Measurements from ENCODE around the gene LRRC46. TPM values are rescaled to one million over a fixed set of nuclear protein-coding genes. Genes with fewer than 3 reads are reported as not detected.

LRRC46 gene
- total and polyA plus RNA-seq, 2 of the 4 experiments (the other 2 are of a cell fraction): 0.77 TPM; not detected in 1

DNA sequence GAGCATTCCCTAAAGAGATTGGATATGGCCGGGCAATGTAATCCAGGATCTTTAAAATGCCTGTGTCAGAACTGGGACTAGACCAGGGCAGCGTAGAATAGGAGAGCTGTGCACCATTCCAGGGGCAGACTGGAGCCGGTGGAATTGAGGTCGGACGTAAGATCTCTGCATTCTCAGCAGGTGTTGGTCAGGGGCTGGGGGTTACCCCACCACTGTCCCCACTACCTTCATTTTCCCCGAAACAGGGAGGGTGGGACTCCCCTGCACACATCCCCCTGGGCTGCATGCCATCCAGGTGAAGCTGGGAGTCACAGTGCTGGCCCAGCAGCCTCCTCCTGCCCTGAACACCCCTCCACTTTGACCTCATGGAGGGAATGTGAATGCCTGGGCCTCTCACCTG is 27.7 kb upstream of the LRRC46 start:
- ATAC-seq (ENCODE audit: low read depth) (no peak), DNase-seq (no peak)
- H3K9me3 ChIP-seq (ENCODE audit: control insufficient read depth, insufficient read depth, low read length): no peaks in the 10 kb centered on the region
- no peak overlapping the region for H4K5ac ChIP-seq (ENCODE audit: low read depth, low read length)
- no peak overlapping the region for H3K4me2 ChIP-seq (ENCODE audit: low read depth, low read length)
- dilution Hi-C loops (cut with HindIII; ENCODE audit: low sequenced_read_pairs, unreplicated experiment): no loop called here
- no peak overlapping the region for H2AK5ac ChIP-seq (ENCODE audit: low read depth, low read length)
- no peak overlapping the region for H3K27ac ChIP-seq (ENCODE audit: insufficient read depth, low read length)
- H3K56ac ChIP-seq (ENCODE audit: extremely low read depth, insufficient read depth, low read length): no peak overlapping the region
- no peak overlapping the region for H3K18ac ChIP-seq (ENCODE audit: low read depth, low read length)
- no peak overlapping the region for H4K8ac ChIP-seq (ENCODE audit: low read depth in 2 of 2, low read length in 2 of 2)
- H3K9me1 ChIP-seq (ENCODE audit: insufficient read depth, low read length): no peaks in the 10 kb centered on the region
- no peaks in the 10 kb centered on the region; the same call in none of the 2 replicates for H4K20me1 ChIP-seq (ENCODE audit: insufficient read depth, low read length)
- H2BK20ac ChIP-seq (ENCODE audit: low read depth, low read length): no peak overlapping the region
- H2BK15ac ChIP-seq (ENCODE audit: low read depth, low read length): no peak overlapping the region
- H3K14ac ChIP-seq (replicated peaks; ENCODE audit: low read depth, low read length): no peak overlapping the region
- BruUV-seq (replicated peaks): no TSS peak
- in situ Hi-C loops (cut with MboI; ENCODE audit: low sequenced_read_pairs): no loop called here
- H3K23ac ChIP-seq (ENCODE audit: low read depth, low read length): no peak overlapping the region
- H3K9ac ChIP-seq (ENCODE audit: low read depth, low read length): no peak overlapping the region
- TF ChIP-seq CEBPB (IDR thresholded peaks at IDR 0.05; ENCODE audit: low read depth, low read length) (no peak), BHLHE40 (IDR thresholded peaks at IDR 0.05; ENCODE audit: low read depth, low read length) (no peak), USF2 (IDR thresholded peaks at IDR 0.05; ENCODE audit: low read depth, low read length) (no peak), RFX5 (IDR thresholded peaks at IDR 0.05; ENCODE audit: low read depth, low read length) (no peak), POLR2A (IDR thresholded peaks at IDR 0.05; ENCODE audit: low read depth, low read length) (no peak), NFE2L2 (IDR thresholded peaks at IDR 0.05; ENCODE audit: low read depth, low read length) (no peak), RAD21 (IDR thresholded peaks at IDR 0.05; ENCODE audit: low read length) (no peak)
- TF ChIP-seq, protein P1, sequence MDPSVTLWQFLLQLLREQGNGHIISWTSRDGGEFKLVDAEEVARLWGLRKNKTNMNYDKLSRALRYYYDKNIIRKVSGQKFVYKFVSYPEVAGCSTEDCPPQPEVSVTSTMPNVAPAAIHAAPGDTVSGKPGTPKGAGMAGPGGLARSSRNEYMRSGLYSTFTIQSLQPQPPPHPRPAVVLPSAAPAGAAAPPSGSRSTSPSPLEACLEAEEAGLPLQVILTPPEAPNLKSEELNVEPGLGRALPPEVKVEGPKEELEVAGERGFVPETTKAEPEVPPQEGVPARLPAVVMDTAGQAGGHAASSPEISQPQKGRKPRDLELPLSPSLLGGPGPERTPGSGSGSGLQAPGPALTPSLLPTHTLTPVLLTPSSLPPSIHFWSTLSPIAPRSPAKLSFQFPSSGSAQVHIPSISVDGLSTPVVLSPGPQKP (IDR thresholded peaks at IDR 0.05; ENCODE audit: borderline replicate concordance, low read depth, low read length): no peak
- no peak overlapping the region for H4K91ac ChIP-seq (ENCODE audit: insufficient read depth, low read depth, low read length)
- ChIA-PET CTCF (no interaction called here), POLR2A (ENCODE audit: unreplicated experiment) (no interaction called here)
- no peak overlapping the region for H3K4me3 ChIP-seq (ENCODE audit: insufficient read depth, low read depth, low read length)
- peaks cover 33% of the 10 kb centered on the region for H3K27me3 ChIP-seq (ENCODE audit: control insufficient read depth, insufficient read depth, low read length)
- no CpG with 5 or more reads among the region's 6 CpGs for WGBS, 2 experiments (ENCODE audit: extremely low coverage in 2 of 2, insufficient read length in 1 of 2)
- H3K79me1 ChIP-seq (ENCODE audit: low read depth in 1 of 2, low read length in 2 of 2): no peaks in the 10 kb centered on the region
- H3K4ac ChIP-seq (ENCODE audit: low read depth, low read length): no peak overlapping the region
- no peak overlapping the region for H2AK9ac ChIP-seq (replicated peaks; ENCODE audit: low read depth, low read length, poor library complexity)
- H2BK120ac ChIP-seq (ENCODE audit: low read depth, low read length): no peak overlapping the region
- intact Hi-C loops (cut with micrococcal nuclease): no loop called here
- H3K4me1 ChIP-seq (ENCODE audit: control insufficient read depth, insufficient read depth, low read length): no peaks in the 10 kb centered on the region
- H2AFZ ChIP-seq (replicated peaks; ENCODE audit: low read length, poor library complexity): no peak overlapping the region
- no peak overlapping the region for H2BK5ac ChIP-seq (ENCODE audit: low read depth, low read length, poor library complexity, severe bottlenecking)
- peaks cover 22% of the 10 kb centered on the region for H3K36me3 ChIP-seq (ENCODE audit: control insufficient read depth, insufficient read depth, low read length)

Data from IMR-90 (cell line).